Panc1 (cell line): ENCODE measurements around the gene PGLYRP3.

Experiments
- CTCF ChIP-seq: fragments of 450-650 bp; IDR thresholded peaks from 2 replicates; pipeline ENCODE4 v1.5.1; 2017; ENCODE audit warnings: mild to moderate bottlenecking
- POLR2AphosphoS5 ChIP-seq: IDR thresholded peaks from 2 replicates; pipeline ENCODE4 v1.6.1; 2012; ENCODE audit warnings: mild to moderate bottlenecking, low read depth, low read length, moderate library complexity
- SIN3A ChIP-seq: IDR thresholded peaks from 2 replicates; pipeline ENCODE4 v1.6.1; 2012; ENCODE audit warnings: low read depth, mild to moderate bottlenecking, low read length, moderate library complexity, borderline replicate concordance; ENCODE audit not compliant: insufficient read depth
- TCF7L2 ChIP-seq: IDR thresholded peaks from 2 replicates; pipeline ENCODE4 v1.6.1; 2011; ENCODE audit warnings: mild to moderate bottlenecking, low read depth, low read length, inconsistent platforms
- TF ChIP-seq, protein P1 (sequence below), 2 experiments: IDR thresholded peaks; 2 replicates each; pipeline ENCODE4 v1.6.1; 2011 to 2012; ENCODE audit warnings: low read depth in 2 of 2, control low read depth in 1 of 2, low read length in 1 of 2, mild to moderate bottlenecking in 1 of 2, moderate library complexity in 1 of 2; ENCODE audit not compliant: insufficient read depth in 1 of 2

DNA sequence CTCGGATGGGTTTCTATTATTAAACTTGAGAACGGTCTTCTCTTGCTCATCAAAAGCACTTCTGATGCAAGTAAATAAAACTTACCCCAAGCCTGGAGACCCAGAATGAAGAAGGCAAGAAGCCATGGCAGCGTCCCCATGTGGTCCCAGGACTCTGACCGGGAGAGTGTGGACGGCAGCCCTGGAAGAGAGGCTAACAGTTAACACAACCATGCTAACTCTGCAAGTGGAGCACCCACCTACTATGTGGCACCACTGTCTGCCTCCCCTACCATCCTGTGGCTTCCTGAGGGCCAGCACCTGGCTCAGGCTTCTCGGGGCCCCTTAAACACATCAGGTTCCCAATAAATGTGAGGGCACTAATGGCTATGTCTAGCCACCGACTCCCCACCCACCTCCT is 2.2 kb downstream of the PGLYRP3 start:
- TF ChIP-seq CTCF: no peak
- no peak for TF ChIP-seq POLR2AphosphoS5
- TF ChIP-seq, protein P1, sequence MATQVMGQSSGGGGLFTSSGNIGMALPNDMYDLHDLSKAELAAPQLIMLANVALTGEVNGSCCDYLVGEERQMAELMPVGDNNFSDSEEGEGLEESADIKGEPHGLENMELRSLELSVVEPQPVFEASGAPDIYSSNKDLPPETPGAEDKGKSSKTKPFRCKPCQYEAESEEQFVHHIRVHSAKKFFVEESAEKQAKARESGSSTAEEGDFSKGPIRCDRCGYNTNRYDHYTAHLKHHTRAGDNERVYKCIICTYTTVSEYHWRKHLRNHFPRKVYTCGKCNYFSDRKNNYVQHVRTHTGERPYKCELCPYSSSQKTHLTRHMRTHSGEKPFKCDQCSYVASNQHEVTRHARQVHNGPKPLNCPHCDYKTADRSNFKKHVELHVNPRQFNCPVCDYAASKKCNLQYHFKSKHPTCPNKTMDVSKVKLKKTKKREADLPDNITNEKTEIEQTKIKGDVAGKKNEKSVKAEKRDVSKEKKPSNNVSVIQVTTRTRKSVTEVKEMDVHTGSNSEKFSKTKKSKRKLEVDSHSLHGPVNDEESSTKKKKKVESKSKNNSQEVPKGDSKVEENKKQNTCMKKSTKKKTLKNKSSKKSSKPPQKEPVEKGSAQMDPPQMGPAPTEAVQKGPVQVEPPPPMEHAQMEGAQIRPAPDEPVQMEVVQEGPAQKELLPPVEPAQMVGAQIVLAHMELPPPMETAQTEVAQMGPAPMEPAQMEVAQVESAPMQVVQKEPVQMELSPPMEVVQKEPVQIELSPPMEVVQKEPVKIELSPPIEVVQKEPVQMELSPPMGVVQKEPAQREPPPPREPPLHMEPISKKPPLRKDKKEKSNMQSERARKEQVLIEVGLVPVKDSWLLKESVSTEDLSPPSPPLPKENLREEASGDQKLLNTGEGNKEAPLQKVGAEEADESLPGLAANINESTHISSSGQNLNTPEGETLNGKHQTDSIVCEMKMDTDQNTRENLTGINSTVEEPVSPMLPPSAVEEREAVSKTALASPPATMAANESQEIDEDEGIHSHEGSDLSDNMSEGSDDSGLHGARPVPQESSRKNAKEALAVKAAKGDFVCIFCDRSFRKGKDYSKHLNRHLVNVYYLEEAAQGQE (IDR thresholded peaks at IDR 0.05; ENCODE audit: insufficient read depth in 1 of 2, low read depth in 2 of 2, low read length in 1 of 2): no peak
- no peak for TF ChIP-seq TCF7L2
- TF ChIP-seq SIN3A: no peak
